ENCODE data around the gene PLA2R1. TPM values are rescaled to one million over a fixed set of nuclear protein-coding genes. Genes with fewer than 3 reads are reported as not detected.

PLA2R1 gene
- total and polyA plus RNA-seq, 4 experiments from 2014 or later: not detected

- no peak overlapping the region for H3K4me3 ChIP-seq (ENCODE audit: low read length in 2 of 2)
- H3K4me1 ChIP-seq (ENCODE audit: insufficient read depth, low read length): no peaks in the 10 kb centered on the region
- no peak overlapping the region for H3K4me3 Mint-ChIP-seq
- POLR2A ChIA-PET (ENCODE audit: partially characterized antibody): no interaction called here
- H3K27ac ChIP-seq (ENCODE audit: low read depth, low read length): no peak overlapping the region
- H3K9me3 Mint-ChIP-seq: peaks cover 0 to 18% (median 7%) of the 10 kb centered on the region in 8 donors
- H3K27me3 Mint-ChIP-seq: peaks cover 4 to 8% of the 10 kb centered on the region in 2 donors
- H3K4me1 Mint-ChIP-seq: no peaks in the 10 kb centered on the region
- no peaks in the 10 kb centered on the region for H3K36me3 ChIP-seq (ENCODE audit: insufficient read depth, low read length)
- no peaks in the 10 kb centered on the region for H3K27me3 ChIP-seq (ENCODE audit: insufficient read depth, low read length)
- DNase-seq: no peak
- H3K36me3 Mint-ChIP-seq: no peaks in the 10 kb centered on the region
- intact Hi-C loops (cut with micrococcal nuclease): no loop called here
- CTCF ChIA-PET (ENCODE audit: partially characterized antibody): no interaction called here
- H3K27ac Mint-ChIP-seq: no peak overlapping the region
- no peaks in the 10 kb centered on the region for H3K9me3 ChIP-seq (ENCODE audit: control insufficient read depth in 1 of 2, low read length in 2 of 2)
Observed at GRCh38 chr2:160077912-160078810, 15.7 kb upstream of the PLA2R1 start.

- intact Hi-C loops (cut with micrococcal nuclease): no loop called here
- Histone ChIP-seq H3K9me3 (ENCODE audit: control insufficient read depth in 1 of 2, low read length in 2 of 2) (no peaks in the 10 kb centered on the region), H3K27ac (ENCODE audit: low read depth, low read length) (no peak overlapping the region), H3K27me3 (ENCODE audit: insufficient read depth, low read length) (no peaks in the 10 kb centered on the region), H3K36me3 (ENCODE audit: insufficient read depth, low read length) (no peaks in the 10 kb centered on the region), H3K4me3 (ENCODE audit: low read length in 2 of 2) (no peak overlapping the region), H3K4me1 (ENCODE audit: insufficient read depth, low read length) (no peaks in the 10 kb centered on the region)
- ChIA-PET POLR2A (ENCODE audit: partially characterized antibody) (no interaction called here), CTCF (ENCODE audit: partially characterized antibody) (no interaction called here)
- no peak overlapping the region for H3K4me3 Mint-ChIP-seq
- peaks cover 0 to 6% of the 10 kb centered on the region in 2 donors for H3K27me3 Mint-ChIP-seq
- peaks cover 0 to 13% (median 1%) of the 10 kb centered on the region in 8 donors for H3K9me3 Mint-ChIP-seq
- H3K4me1 Mint-ChIP-seq: no peaks in the 10 kb centered on the region
- no peaks in the 10 kb centered on the region for H3K36me3 Mint-ChIP-seq
- DNase-seq: no peak
- H3K27ac Mint-ChIP-seq: no peak overlapping the region
Observed at GRCh38 chr2:160076914-160077313, 14.5 kb upstream of the PLA2R1 start.

GRCh38 chr2:160076241-160076640, 13.8 kb upstream of the PLA2R1 start:
- no peak overlapping the region for H3K4me3 ChIP-seq (ENCODE audit: low read length in 2 of 2)
- no peak overlapping the region for H3K27ac ChIP-seq (ENCODE audit: low read depth, low read length)
- no peaks in the 10 kb centered on the region for H3K4me1 ChIP-seq (ENCODE audit: insufficient read depth, low read length)
- no peaks in the 10 kb centered on the region for H3K27me3 ChIP-seq (ENCODE audit: insufficient read depth, low read length)
- Mint-ChIP-seq H3K36me3 (no peaks in the 10 kb centered on the region), H3K4me1 (no peaks in the 10 kb centered on the region), H3K27ac (no peak overlapping the region), H3K9me3 (peaks cover 0 to 13% (median 0%) of the 10 kb centered on the region in 8 donors), H3K27me3 (peaks cover 3 to 4% of the 10 kb centered on the region in 2 donors), H3K4me3 (no peak overlapping the region)
- H3K9me3 ChIP-seq (ENCODE audit: control insufficient read depth in 1 of 2, low read length in 2 of 2): no peaks in the 10 kb centered on the region
- POLR2A ChIA-PET (ENCODE audit: partially characterized antibody): no interaction called here
- CTCF ChIA-PET (ENCODE audit: partially characterized antibody): no interaction called here
- DNase-seq: no peak
- H3K36me3 ChIP-seq (ENCODE audit: insufficient read depth, low read length): no peaks in the 10 kb centered on the region
- intact Hi-C loops (cut with micrococcal nuclease): no loop called here

- no peaks in the 10 kb centered on the region for H3K4me1 Mint-ChIP-seq
- no peak overlapping the region for H3K4me3 Mint-ChIP-seq
- peaks cover 0 to 7% (median 0%) of the 10 kb centered on the region in 8 donors for H3K9me3 Mint-ChIP-seq
- Histone ChIP-seq H3K9me3 (ENCODE audit: control insufficient read depth in 1 of 2, low read length in 2 of 2) (no peaks in the 10 kb centered on the region), H3K27me3 (ENCODE audit: insufficient read depth, low read length) (no peaks in the 10 kb centered on the region), H3K36me3 (ENCODE audit: insufficient read depth, low read length) (no peaks in the 10 kb centered on the region), H3K27ac (ENCODE audit: low read depth, low read length) (no peak overlapping the region), H3K4me1 (ENCODE audit: insufficient read depth, low read length) (no peaks in the 10 kb centered on the region), H3K4me3 (ENCODE audit: low read length in 2 of 2) (no peak overlapping the region)
- ChIA-PET POLR2A (ENCODE audit: partially characterized antibody) (no interaction called here), CTCF (ENCODE audit: partially characterized antibody) (no interaction called here)
- H3K27ac Mint-ChIP-seq: no peak overlapping the region
- no peaks in the 10 kb centered on the region for H3K36me3 Mint-ChIP-seq
- no peak for DNase-seq
- H3K27me3 Mint-ChIP-seq: peaks cover 4% of the 10 kb centered on the region in 2 donors
- intact Hi-C loops (cut with micrococcal nuclease): no loop called here
Observed at GRCh38 chr2:160075171-160075570, 12.8 kb upstream of the PLA2R1 start.

GRCh38 chr2:160073284-160073888, 11.0 kb upstream of the PLA2R1 start:
- Mint-ChIP-seq H3K9me3 (peaks cover 0 to 2% (median 0%) of the 10 kb centered on the region in 8 donors), H3K27me3 (peaks cover 2 to 4% of the 10 kb centered on the region in 2 donors), H3K36me3 (no peaks in the 10 kb centered on the region), H3K4me1 (no peaks in the 10 kb centered on the region), H3K4me3 (no peak overlapping the region), H3K27ac (no peak overlapping the region)
- no peak for DNase-seq
- ChIA-PET POLR2A (ENCODE audit: partially characterized antibody) (no interaction called here), CTCF (ENCODE audit: partially characterized antibody) (no interaction called here)
- Histone ChIP-seq H3K27ac (ENCODE audit: low read depth, low read length) (no peak overlapping the region), H3K4me1 (ENCODE audit: insufficient read depth, low read length) (no peaks in the 10 kb centered on the region), H3K4me3 (ENCODE audit: low read length in 2 of 2) (no peak overlapping the region), H3K27me3 (ENCODE audit: insufficient read depth, low read length) (no peaks in the 10 kb centered on the region), H3K36me3 (ENCODE audit: insufficient read depth, low read length) (no peaks in the 10 kb centered on the region), H3K9me3 (ENCODE audit: control insufficient read depth in 1 of 2, low read length in 2 of 2) (no peaks in the 10 kb centered on the region)
- intact Hi-C loops (cut with micrococcal nuclease): no loop called here

GRCh38 chr2:160068906-160069305, 6.5 kb upstream of the PLA2R1 start:
- H3K4me3 Mint-ChIP-seq: no peak overlapping the region
- peaks cover 15% of the 10 kb centered on the region in 2 donors for H3K27me3 Mint-ChIP-seq
- no peak overlapping the region for H3K27ac Mint-ChIP-seq
- POLR2A ChIA-PET (ENCODE audit: partially characterized antibody): no interaction called here
- Histone ChIP-seq H3K36me3 (ENCODE audit: insufficient read depth, low read length) (no peaks in the 10 kb centered on the region), H3K27ac (ENCODE audit: low read depth, low read length) (no peak overlapping the region), H3K4me1 (ENCODE audit: insufficient read depth, low read length) (no peaks in the 10 kb centered on the region), H3K27me3 (ENCODE audit: insufficient read depth, low read length) (no peaks in the 10 kb centered on the region), H3K9me3 (ENCODE audit: control insufficient read depth in 1 of 2, low read length in 2 of 2) (no peaks in the 10 kb centered on the region), H3K4me3 (ENCODE audit: low read length in 2 of 2) (no peak overlapping the region)
- no peak for DNase-seq
- CTCF ChIA-PET (ENCODE audit: partially characterized antibody): no interaction called here
- H3K36me3 Mint-ChIP-seq: no peaks in the 10 kb centered on the region
- H3K9me3 Mint-ChIP-seq: peaks cover 0 to 5% (median 0%) of the 10 kb centered on the region in 8 donors
- H3K4me1 Mint-ChIP-seq: no peaks in the 10 kb centered on the region
- intact Hi-C loops (cut with micrococcal nuclease): no loop called here

- Mint-ChIP-seq H3K4me1 (peaks cover 0 to 4% (median 2%) of the 10 kb centered on the region in 4 donors), H3K4me3 (no peak overlapping the region), H3K27me3 (peaks cover 33 to 36% of the 10 kb centered on the region in 2 donors), H3K27ac (no peak overlapping the region), H3K9me3 (peaks cover 0 to 5% (median 0%) of the 10 kb centered on the region in 8 donors), H3K36me3 (no peaks in the 10 kb centered on the region)
- Histone ChIP-seq H3K27ac (ENCODE audit: low read depth, low read length) (no peak overlapping the region), H3K27me3 (ENCODE audit: insufficient read depth, low read length) (peaks cover 7% of the 10 kb centered on the region), H3K4me3 (ENCODE audit: low read length in 2 of 2) (no peak overlapping the region), H3K9me3 (ENCODE audit: control insufficient read depth in 1 of 2, low read length in 2 of 2) (no peaks in the 10 kb centered on the region), H3K36me3 (ENCODE audit: insufficient read depth, low read length) (no peaks in the 10 kb centered on the region), H3K4me1 (ENCODE audit: insufficient read depth, low read length) (peaks cover 5% of the 10 kb centered on the region)
- ChIA-PET CTCF (ENCODE audit: partially characterized antibody) (no interaction called here), POLR2A (ENCODE audit: partially characterized antibody) (no interaction called here)
- intact Hi-C loops (cut with micrococcal nuclease): no loop called here
- DNase-seq: no peak
Observed at GRCh38 chr2:160064916-160065315, 2.5 kb upstream of the PLA2R1 start.

Measured in CD4-positive, alpha-beta memory T cell (primary cell).